ENCODE measurements around the gene ADA. TPM values are rescaled to one million over a fixed set of nuclear protein-coding genes. Genes with fewer than 3 reads are reported as not detected.
"Not testable (repeated sequence)": the region's sequence is repeated elsewhere in the genome, so short reads cannot be mapped to it uniquely, and the experiment has no call there.

Gene ADA
- total RNA-seq, 2 donors from 2014 or later: 1.1 to 10.0 TPM

DNA sequence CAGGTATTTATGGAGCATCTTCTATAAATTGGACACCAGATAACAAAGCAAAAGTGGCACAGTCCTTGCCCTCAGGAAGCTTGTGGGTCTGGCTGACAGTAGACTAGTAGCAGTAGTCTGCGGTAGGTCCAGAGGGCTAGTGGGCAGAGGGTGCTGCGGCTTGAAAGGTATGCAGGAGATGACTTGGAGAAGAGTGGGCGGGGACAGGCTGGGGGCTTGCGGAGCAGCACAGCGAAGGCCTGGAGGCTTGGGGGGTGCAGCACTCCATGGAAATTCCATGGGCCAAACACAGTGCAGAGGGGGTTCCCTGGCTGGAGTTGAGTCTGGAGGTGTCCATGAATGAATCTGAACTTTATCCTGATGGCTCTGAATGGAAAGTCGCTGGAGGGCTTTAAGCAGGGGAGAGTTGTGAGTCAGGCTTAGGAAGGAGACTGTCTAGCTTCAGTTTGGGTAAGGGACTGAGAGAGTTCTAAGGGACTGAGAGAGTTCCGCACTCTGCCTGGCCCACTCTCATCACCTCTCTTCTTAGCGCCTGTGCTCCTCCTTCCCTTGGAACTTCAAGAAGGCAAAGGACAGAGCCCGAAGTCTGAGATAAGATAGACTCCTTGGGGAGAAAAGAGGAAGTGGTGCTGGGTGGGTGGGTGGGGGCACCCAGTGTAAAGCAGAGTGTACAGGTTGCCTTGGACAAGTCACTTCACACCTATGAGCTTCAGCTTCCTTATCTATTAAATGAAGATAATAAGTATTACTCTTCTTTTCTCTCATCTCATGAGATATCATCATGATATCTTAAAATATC is 60.3 kb downstream of the ADA start:
- 88% methylated on average over 9 of the region's 9 CpGs for WGBS
- Histone ChIP-seq H3K9me3 (no peaks in the 10 kb centered on the region), H3K27ac (no peak overlapping the region), H3K4me1 (replicated peaks) (no peaks in the 10 kb centered on the region), H3K36me3 (peaks cover 0 to 4% of the 10 kb centered on the region in 2 donors), H3K4me3 (no peak overlapping the region), H3K27me3 (replicated peaks; ENCODE audit: insufficient read depth) (no peaks in the 10 kb centered on the region)
- intact Hi-C loops (cut with DNase I): no loop called here
- TF ChIP-seq CTCF (IDR thresholded peaks at IDR 0.05) (no peak), POLR2A (IDR thresholded peaks at IDR 0.05) (no peak), POLR2AphosphoS5 (IDR thresholded peaks at IDR 0.05) (no peak)
- no peak for DNase-seq (ENCODE audit: low spot score)

- WGBS: 82% methylated on average over 4 of the region's 4 CpGs
- Histone ChIP-seq H3K9me3 (no peaks in the 10 kb centered on the region), H3K4me3 (no peak overlapping the region), H3K36me3 (peaks cover 0 to 4% of the 10 kb centered on the region in 2 donors), H3K27ac (no peak overlapping the region), H3K27me3 (replicated peaks; ENCODE audit: insufficient read depth) (no peaks in the 10 kb centered on the region), H3K4me1 (replicated peaks) (no peaks in the 10 kb centered on the region)
- no peak for DNase-seq (ENCODE audit: low spot score)
- TF ChIP-seq POLR2A (IDR thresholded peaks at IDR 0.05) (no peak), CTCF (IDR thresholded peaks at IDR 0.05) (no peak), POLR2AphosphoS5 (IDR thresholded peaks at IDR 0.05) (no peak)
- intact Hi-C loops (cut with DNase I): no loop called here
These were observed 62.0 kb downstream of the ADA start for GRCh38 chr20:44589537-44589936.

- H3K36me3 ChIP-seq; intact Hi-C loops (cut with DNase I); H3K4me1 ChIP-seq (replicated peaks); H3K9me3 ChIP-seq; H3K4me3 ChIP-seq; H3K27me3 ChIP-seq (replicated peaks; ENCODE audit: insufficient read depth); H3K27ac ChIP-seq; DNase-seq (ENCODE audit: low spot score): not testable (repeated sequence)
- 98% methylated on average over 9 of the region's 9 CpGs for WGBS
These were observed 63.2 kb downstream of the ADA start for GRCh38 chr20:44588321-44588720.

- DNase-seq (ENCODE audit: low spot score): no peak
- H3K27ac ChIP-seq: no peak overlapping the region
- 70% methylated on average over 10 of the region's 10 CpGs for WGBS
- no peaks in the 10 kb centered on the region for H3K9me3 ChIP-seq
- H3K27me3 ChIP-seq (replicated peaks; ENCODE audit: insufficient read depth): no peaks in the 10 kb centered on the region
- H3K4me1 ChIP-seq (replicated peaks): no peaks in the 10 kb centered on the region
- H3K36me3 ChIP-seq: peaks cover 0 to 4% of the 10 kb centered on the region in 2 donors
- no peak overlapping the region for H3K4me3 ChIP-seq
- intact Hi-C loops (cut with DNase I): no loop called here
- TF ChIP-seq CTCF (IDR thresholded peaks at IDR 0.05): no peak
These were observed 64.2 kb downstream of the ADA start for GRCh38 chr20:44587035-44587980.

- no peak for DNase-seq (ENCODE audit: low spot score)
- Histone ChIP-seq H3K36me3 (no peaks in the 10 kb centered on the region), H3K4me1 (replicated peaks) (no peaks in the 10 kb centered on the region), H3K27me3 (replicated peaks; ENCODE audit: insufficient read depth) (no peaks in the 10 kb centered on the region), H3K4me3 (no peak overlapping the region), H3K9me3 (no peaks in the 10 kb centered on the region), H3K27ac (peak overlapping the region in 1 of 2 donors; percentile 2)
- 61% methylated on average over 3 of the region's 3 CpGs for WGBS
- TF ChIP-seq CTCF (IDR thresholded peaks at IDR 0.05) (no peak), POLR2AphosphoS5 (IDR thresholded peaks at IDR 0.05) (no peak), POLR2A (IDR thresholded peaks at IDR 0.05) (no peak)
- intact Hi-C loops (cut with DNase I): no loop called here
These were observed 65.1 kb downstream of the ADA start for GRCh38 chr20:44586289-44586911.
